ENCODE results near the gene SYTL5.

Gene SYTL5

GRCh38 chrX:38081909-38082308 is 75.6 kb downstream of the SYTL5 start:
- no peak overlapping the region for H2AFZ ChIP-seq (ENCODE audit: low read length)
- no peak overlapping the region for H3K9ac ChIP-seq (ENCODE audit: low read depth, low read length, poor library complexity, severe bottlenecking)
- no peak overlapping the region for H3K4me2 ChIP-seq (ENCODE audit: low read depth, low read length, poor library complexity, severe bottlenecking)
- no peak overlapping the region for H3K4me3 ChIP-seq (ENCODE audit: low read length, poor library complexity, severe bottlenecking)
- H3K79me2 ChIP-seq (ENCODE audit: insufficient read depth, low read length) = no peaks in the 10 kb centered on the region
- no peaks in the 10 kb centered on the region for H3K27me3 ChIP-seq (ENCODE audit: insufficient read depth, low read length, poor library complexity, severe bottlenecking)
- no peaks in the 10 kb centered on the region for H3K9me3 ChIP-seq (ENCODE audit: insufficient read depth, low read depth, low read length)
- no peaks in the 10 kb centered on the region for H3K36me3 ChIP-seq (ENCODE audit: insufficient read depth, low read length)
- no peaks in the 10 kb centered on the region for H3K4me1 ChIP-seq (ENCODE audit: insufficient read depth, low read length, poor library complexity, severe bottlenecking)
- no peaks in the 10 kb centered on the region for H3K9me2 ChIP-seq (replicated peaks; ENCODE audit: low read depth, low read length)
- TF ChIP-seq EZH2phosphoT487 (IDR thresholded peaks at IDR 0.05; ENCODE audit: borderline replicate concordance) = no peak
- no peak for TF ChIP-seq CTCF (conservative IDR thresholded peaks at IDR 0.05; ENCODE audit: low read length)
- no peaks in the 10 kb centered on the region for H3F3A ChIP-seq (ENCODE audit: low read depth)
- H4K20me1 ChIP-seq (ENCODE audit: insufficient read depth, low read length, poor library complexity, severe bottlenecking) = no peaks in the 10 kb centered on the region

- H3K9me3 ChIP-seq (ENCODE audit: insufficient read depth, low read depth, low read length) = no peaks in the 10 kb centered on the region
- no peak overlapping the region for H2AFZ ChIP-seq (ENCODE audit: low read length)
- TF ChIP-seq CTCF (conservative IDR thresholded peaks at IDR 0.05; ENCODE audit: low read length) (no peak), EZH2phosphoT487 (IDR thresholded peaks at IDR 0.05; ENCODE audit: borderline replicate concordance) (no peak)
- no peaks in the 10 kb centered on the region for H4K20me1 ChIP-seq (ENCODE audit: insufficient read depth, low read length, poor library complexity, severe bottlenecking)
- no peak overlapping the region for H3K4me3 ChIP-seq (ENCODE audit: low read length, poor library complexity, severe bottlenecking)
- no peaks in the 10 kb centered on the region for H3K79me2 ChIP-seq (ENCODE audit: insufficient read depth, low read length)
- no peaks in the 10 kb centered on the region for H3K4me1 ChIP-seq (ENCODE audit: insufficient read depth, low read length, poor library complexity, severe bottlenecking)
- H3K36me3 ChIP-seq (ENCODE audit: insufficient read depth, low read length) = no peaks in the 10 kb centered on the region
- no peak overlapping the region for H3K4me2 ChIP-seq (ENCODE audit: low read depth, low read length, poor library complexity, severe bottlenecking)
- no peaks in the 10 kb centered on the region for H3K27me3 ChIP-seq (ENCODE audit: insufficient read depth, low read length, poor library complexity, severe bottlenecking)
- H3K9ac ChIP-seq (ENCODE audit: low read depth, low read length, poor library complexity, severe bottlenecking) = no peak overlapping the region
- no peaks in the 10 kb centered on the region for H3F3A ChIP-seq (ENCODE audit: low read depth)
- no peaks in the 10 kb centered on the region for H3K9me2 ChIP-seq (replicated peaks; ENCODE audit: low read depth, low read length)
Observed at GRCh38 chrX:38082309-38082708, 76.0 kb downstream of the SYTL5 start.

GRCh38 chrX:38085813-38086212 is 79.5 kb downstream of the SYTL5 start:
- Histone ChIP-seq H3K9me3 (ENCODE audit: insufficient read depth, low read depth, low read length) (no peaks in the 10 kb centered on the region), H3K4me3 (ENCODE audit: low read length, poor library complexity, severe bottlenecking) (no peak overlapping the region), H3F3A (ENCODE audit: low read depth) (no peaks in the 10 kb centered on the region), H2AFZ (ENCODE audit: low read length) (no peak overlapping the region), H3K36me3 (ENCODE audit: insufficient read depth, low read length) (no peaks in the 10 kb centered on the region), H4K20me1 (ENCODE audit: insufficient read depth, low read length, poor library complexity, severe bottlenecking) (no peaks in the 10 kb centered on the region), H3K9me2 (replicated peaks; ENCODE audit: low read depth, low read length) (no peaks in the 10 kb centered on the region), H3K27me3 (ENCODE audit: insufficient read depth, low read length, poor library complexity, severe bottlenecking) (no peaks in the 10 kb centered on the region), H3K4me2 (ENCODE audit: low read depth, low read length, poor library complexity, severe bottlenecking) (no peak overlapping the region), H3K4me1 (ENCODE audit: insufficient read depth, low read length, poor library complexity, severe bottlenecking) (peaks cover 4% of the 10 kb centered on the region), H3K9ac (ENCODE audit: low read depth, low read length, poor library complexity, severe bottlenecking) (no peak overlapping the region), H3K79me2 (ENCODE audit: insufficient read depth, low read length) (no peaks in the 10 kb centered on the region)
- TF ChIP-seq CTCF (conservative IDR thresholded peaks at IDR 0.05; ENCODE audit: low read length) (no peak), EZH2phosphoT487 (IDR thresholded peaks at IDR 0.05; ENCODE audit: borderline replicate concordance) (no peak)

Measured in Loucy (cell line).